Measurements from ENCODE around the gene MMP27. TPM values are rescaled to one million over a fixed set of nuclear protein-coding genes. Genes with fewer than 3 reads are reported as not detected.
"Not testable (repeated sequence)": the region's sequence is repeated elsewhere in the genome, so short reads cannot be mapped to it uniquely, and the experiment has no call there.

Gene MMP27
- total RNA-seq, 1 donor from 2014 or later: not detected

DNA sequence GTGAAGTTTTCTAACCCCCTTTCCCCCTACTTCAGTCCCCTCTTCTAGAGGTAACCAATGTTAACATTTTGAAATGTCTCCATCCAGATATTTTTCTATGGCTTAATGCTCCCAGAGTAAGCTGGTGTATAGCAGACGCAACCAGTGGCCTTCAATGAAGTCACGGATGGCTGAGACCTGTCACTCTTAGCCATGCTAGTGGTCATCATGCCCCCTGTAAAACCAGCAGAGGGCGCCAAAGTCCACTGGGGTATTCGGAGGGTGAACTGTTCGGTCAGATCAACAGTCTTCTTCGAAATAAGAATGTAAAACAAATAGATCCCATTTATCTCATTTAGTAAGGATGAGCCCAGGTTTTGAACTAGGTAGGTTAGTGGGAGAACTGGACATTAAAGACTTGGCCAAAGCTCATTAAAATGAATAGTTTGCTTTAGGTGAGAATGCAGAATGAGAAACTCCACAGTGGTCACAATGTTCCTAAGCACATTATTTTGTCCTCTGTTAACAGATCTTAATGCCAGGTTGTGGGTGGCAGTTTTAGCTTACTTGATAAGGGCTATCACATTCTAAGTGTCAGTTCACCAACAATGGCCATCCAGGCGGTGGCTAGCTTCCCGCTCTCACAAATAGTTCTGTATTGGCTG, 27.8 kb upstream of the MMP27 start:
- Mint-ChIP-seq H3K36me3 (no peaks in the 10 kb centered on the region), H3K27ac (no peak overlapping the region), H3K27me3 (peaks cover 4% of the 10 kb centered on the region), H3K9me3 (no peaks in the 10 kb centered on the region), H3K4me1 (ENCODE audit: unreplicated experiment) (no peaks in the 10 kb centered on the region), H3K4me3 (no peak overlapping the region)
- TF ChIP-seq, protein P1, sequence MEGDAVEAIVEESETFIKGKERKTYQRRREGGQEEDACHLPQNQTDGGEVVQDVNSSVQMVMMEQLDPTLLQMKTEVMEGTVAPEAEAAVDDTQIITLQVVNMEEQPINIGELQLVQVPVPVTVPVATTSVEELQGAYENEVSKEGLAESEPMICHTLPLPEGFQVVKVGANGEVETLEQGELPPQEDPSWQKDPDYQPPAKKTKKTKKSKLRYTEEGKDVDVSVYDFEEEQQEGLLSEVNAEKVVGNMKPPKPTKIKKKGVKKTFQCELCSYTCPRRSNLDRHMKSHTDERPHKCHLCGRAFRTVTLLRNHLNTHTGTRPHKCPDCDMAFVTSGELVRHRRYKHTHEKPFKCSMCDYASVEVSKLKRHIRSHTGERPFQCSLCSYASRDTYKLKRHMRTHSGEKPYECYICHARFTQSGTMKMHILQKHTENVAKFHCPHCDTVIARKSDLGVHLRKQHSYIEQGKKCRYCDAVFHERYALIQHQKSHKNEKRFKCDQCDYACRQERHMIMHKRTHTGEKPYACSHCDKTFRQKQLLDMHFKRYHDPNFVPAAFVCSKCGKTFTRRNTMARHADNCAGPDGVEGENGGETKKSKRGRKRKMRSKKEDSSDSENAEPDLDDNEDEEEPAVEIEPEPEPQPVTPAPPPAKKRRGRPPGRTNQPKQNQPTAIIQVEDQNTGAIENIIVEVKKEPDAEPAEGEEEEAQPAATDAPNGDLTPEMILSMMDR (conservative IDR thresholded peaks at IDR 0.05): peak; percentile 73
- DNase-seq (ENCODE audit: extremely low spot score, unreplicated experiment): no peak

DNA sequence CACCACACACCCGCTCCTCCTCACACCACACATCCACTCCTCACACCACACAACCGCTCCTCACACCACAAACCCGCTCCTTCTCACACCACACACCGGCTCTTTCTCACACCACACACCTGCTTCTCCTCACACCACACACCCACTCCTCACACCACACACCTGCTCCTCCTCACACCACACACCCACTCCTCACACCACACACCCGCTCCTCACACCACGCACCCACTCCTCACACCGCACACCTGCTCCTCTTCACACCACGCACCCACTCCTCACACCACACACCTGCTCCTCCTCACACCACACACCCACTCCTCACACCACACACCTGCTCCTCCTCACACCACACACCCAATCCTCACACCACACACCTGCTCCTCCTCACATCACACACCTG, 25.4 kb upstream of the MMP27 start:
- DNase-seq (ENCODE audit: extremely low spot score, unreplicated experiment); H3K9me3 Mint-ChIP-seq; H3K27me3 Mint-ChIP-seq; H3K4me3 Mint-ChIP-seq; H3K36me3 Mint-ChIP-seq; H3K4me1 Mint-ChIP-seq (ENCODE audit: unreplicated experiment); H3K27ac Mint-ChIP-seq: not testable (repeated sequence)

- no peaks in the 10 kb centered on the region for H3K9me3 Mint-ChIP-seq
- TF ChIP-seq, protein P1 (conservative IDR thresholded peaks at IDR 0.05): no peak
- H3K4me3 Mint-ChIP-seq: no peak overlapping the region
- H3K27me3 Mint-ChIP-seq: peaks cover 4% of the 10 kb centered on the region
- no peaks in the 10 kb centered on the region for H3K4me1 Mint-ChIP-seq (ENCODE audit: unreplicated experiment)
- H3K27ac Mint-ChIP-seq: no peak overlapping the region
- DNase-seq (ENCODE audit: extremely low spot score, unreplicated experiment): no peak
- H3K36me3 Mint-ChIP-seq: no peaks in the 10 kb centered on the region
Observed at GRCh38 chr11:102729849-102730815, 24.6 kb upstream of the MMP27 start.

DNA sequence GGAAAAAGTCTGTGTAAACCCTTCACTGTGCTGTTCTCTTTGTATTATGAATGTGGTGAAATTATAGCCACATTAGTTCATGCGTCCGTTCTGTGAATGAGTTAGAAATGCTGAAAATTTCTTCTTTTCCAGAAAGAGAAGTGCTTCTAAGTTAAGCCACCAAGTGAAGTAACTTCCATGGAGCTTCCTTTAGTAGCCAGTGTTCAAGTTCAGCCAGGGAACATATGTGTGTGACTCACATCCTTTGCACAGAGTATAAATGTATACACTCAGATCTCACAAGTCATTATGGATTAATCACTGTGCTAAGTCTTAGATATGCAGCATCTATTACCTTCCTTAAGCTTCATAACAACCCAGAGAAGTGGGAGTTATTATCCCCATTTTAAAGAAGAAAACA, 22.3 kb upstream of the MMP27 start:
- H3K4me1 Mint-ChIP-seq (ENCODE audit: unreplicated experiment): no peaks in the 10 kb centered on the region
- no peaks in the 10 kb centered on the region for H3K27me3 Mint-ChIP-seq
- DNase-seq (ENCODE audit: extremely low spot score, unreplicated experiment): no peak
- H3K27ac Mint-ChIP-seq: no peak overlapping the region
- TF ChIP-seq, protein P1 (conservative IDR thresholded peaks at IDR 0.05): no peak
- H3K36me3 Mint-ChIP-seq: no peaks in the 10 kb centered on the region
- H3K9me3 Mint-ChIP-seq: no peaks in the 10 kb centered on the region
- H3K4me3 Mint-ChIP-seq: no peak overlapping the region

DNA sequence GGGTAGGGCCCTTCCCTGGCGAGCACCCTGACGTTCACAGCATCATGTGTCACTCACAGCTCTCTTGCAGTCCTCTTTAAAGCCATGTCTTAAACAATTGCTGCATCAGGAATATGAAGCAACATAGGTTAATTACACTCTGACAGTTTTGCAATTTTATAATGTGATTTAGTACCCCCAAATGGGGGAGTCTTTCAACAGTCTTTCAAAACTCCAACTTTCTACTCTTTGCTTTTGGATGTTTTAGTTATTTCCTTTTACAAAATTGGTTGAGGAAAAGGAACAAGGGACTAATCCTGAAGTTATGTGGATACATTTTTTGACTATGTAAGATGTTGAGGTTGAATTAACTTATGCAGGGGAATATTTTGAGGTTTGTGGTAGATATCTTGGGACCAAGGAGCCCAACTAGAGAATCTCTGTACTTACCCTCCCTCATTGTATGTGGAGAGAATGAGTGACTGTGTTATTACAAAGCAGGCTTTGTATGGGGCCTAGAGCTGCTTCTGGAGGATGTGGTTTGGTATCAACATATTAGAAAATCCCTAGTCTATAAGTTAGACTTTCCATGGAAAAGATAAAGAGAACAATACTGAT, 19.4 kb upstream of the MMP27 start, which contains the start of gene MMP8:
MMP8 (minus strand) TSS at position 51 of the 597 bp plus-strand sequence. CDS start 99 bp downstream, outside the sequence.
- Mint-ChIP-seq H3K9me3 (no peaks in the 10 kb centered on the region), H3K4me1 (ENCODE audit: unreplicated experiment) (no peaks in the 10 kb centered on the region), H3K4me3 (no peak within 1 kb of the TSS), H3K27ac (no peak within 1 kb of the TSS), H3K36me3 (no peaks in the 10 kb centered on the region), H3K27me3 (no peaks in the 10 kb centered on the region)
- no peak for DNase-seq (ENCODE audit: extremely low spot score, unreplicated experiment)
- TF ChIP-seq, protein P1 (conservative IDR thresholded peaks at IDR 0.05): no peak

All from type B pancreatic cell (in vitro differentiated cells).